Measurements from ENCODE around the gene MAT2A. TPM values are rescaled to one million over a fixed set of nuclear protein-coding genes. Genes with fewer than 3 reads are reported as not detected.
A peak's percentile ranks its signal among the peaks of the same experiment; 100 is the strongest.

Gene MAT2A
- total and polyA plus RNA-seq, 2 donors (not counting 1 experiment from before 2014, with no cell fraction given), result 133 to 177 TPM

DNA sequence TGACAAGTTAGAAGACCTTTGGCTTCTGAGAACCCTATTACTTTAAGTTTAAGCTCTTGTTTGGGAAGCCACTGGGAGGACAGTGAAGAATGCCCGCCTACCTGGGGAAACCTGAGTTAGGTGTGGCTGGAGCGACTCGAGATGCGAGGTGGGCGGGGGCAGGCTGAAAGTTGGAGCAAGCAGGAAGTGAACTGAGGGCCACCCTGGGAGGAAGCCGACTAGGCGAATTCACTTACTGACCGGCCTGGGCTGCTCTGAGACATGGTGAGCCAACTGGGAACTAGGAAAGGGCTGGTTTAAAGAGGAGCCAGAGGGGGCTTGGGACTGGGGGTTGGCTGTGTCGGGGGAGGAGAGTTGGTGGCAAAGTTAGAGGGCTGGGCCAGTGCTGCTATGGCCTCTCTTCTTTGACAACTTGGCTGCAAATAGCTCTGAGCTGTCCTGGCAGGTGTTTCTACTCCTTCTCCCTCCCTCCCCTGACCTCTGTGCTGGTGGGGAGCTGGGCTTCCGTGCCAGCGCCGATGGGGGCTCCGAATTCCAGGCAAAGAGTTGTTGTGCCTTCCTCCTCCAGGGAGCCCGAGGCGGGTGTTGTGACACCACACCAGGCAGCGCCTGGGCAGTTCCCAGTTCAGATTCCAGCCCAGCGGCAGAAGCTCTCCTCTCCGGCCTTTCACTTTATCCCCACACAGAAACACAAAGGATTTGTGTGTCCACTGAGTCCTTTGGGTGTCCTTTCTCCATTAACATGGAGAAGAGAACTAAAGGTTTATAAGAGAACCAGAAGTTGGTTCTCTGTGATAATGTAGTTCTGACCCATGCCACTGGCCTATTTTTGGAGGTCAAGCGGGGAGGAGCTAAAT is 38.6 kb downstream of the MAT2A start, which contains the start of gene VAMP8:
VAMP8 (plus strand) TSS at position 201 of the 857 bp plus-strand sequence; CDS start at position 262, 61 bp downstream.
- Histone ChIP-seq H3K36me3 (replicated peaks in 1 of 2; ENCODE audit: control extremely low read depth in 1 of 2, control insufficient read depth in 1 of 2, extremely low read depth in 1 of 2, insufficient read depth in 2 of 2, low read length in 1 of 2) (peaks cover 0 to 22% of the 10 kb centered on the region in 2 experiments), H3K9ac (ENCODE audit: low read length) (peak within 1 kb of the TSS; percentile 91), H3K9me3 (ENCODE audit: control extremely low read depth in 1 of 3, control insufficient read depth in 2 of 3, insufficient read depth in 1 of 3, low read length in 2 of 3) (no peaks in the 10 kb centered on the region), H3K4me1 (ENCODE audit: control insufficient read depth in 2 of 2, insufficient read depth in 2 of 2, low read length in 2 of 2) (peaks cover 20 to 36% of the 10 kb centered on the region in 2 donors), H2AFZ (ENCODE audit: insufficient read depth, low read depth, low read length, poor library complexity, severe bottlenecking) (peak within 1 kb of the TSS; percentile 87), H3K79me2 (ENCODE audit: control insufficient read depth, insufficient read depth, low read length) (peaks cover 37% of the 10 kb centered on the region), H3K4me2 (replicated peaks; ENCODE audit: low read depth, low read length, poor library complexity, severe bottlenecking) (peak within 1 kb of the TSS; percentile 96), H3K27me3 (replicated peaks in 1 of 4; ENCODE audit: control extremely low read depth in 1 of 4, control insufficient read depth in 3 of 4, insufficient read depth in 4 of 4, low read length in 3 of 4) (no peaks in the 10 kb centered on the region), H4K20me1 (ENCODE audit: control insufficient read depth, insufficient read depth, low read length, poor library complexity, severe bottlenecking) (peaks cover 7% of the 10 kb centered on the region), H3K4me3 (ENCODE audit: control extremely low read depth in 1 of 5, extremely low read depth in 1 of 5, insufficient read depth in 1 of 5, low read depth in 2 of 5, low read length in 4 of 5) (peak within 1 kb of the TSS; percentile 50 to 97 (median 70)), H3K27ac (ENCODE audit: low read length in 2 of 2) (peak within 1 kb of the TSS; percentile 70 to 87)
- Mint-ChIP-seq H3K4me1 (peaks cover 37% of the 10 kb centered on the region), H3K9me3 (ENCODE audit: insufficient read depth) (no peaks in the 10 kb centered on the region), H3K4me3 (peak within 1 kb of the TSS; percentile 93), H3K27me3 (no peaks in the 10 kb centered on the region), H3K27ac (peak within 1 kb of the TSS; percentile 96)
- CTCF ChIA-PET, result interaction anchor here (0.5 to 1.4 kb wide), 4 partner anchors 26 to 277 kb away, joined by 3 to 8 read pairs (median 4); no protein-coding TSS in a partner anchor
- DNase-seq (peak; percentile 68), ATAC-seq (ENCODE audit: low read depth) (peak; percentile 67)
- POLR2A ChIA-PET, result interaction anchor here (0.6 to 2.1 kb wide), 6 partner anchors 10 to 219 kb away, joined by 3 to 13 read pairs (median 4); partner anchors contain the start of gene RNF181
- WGBS (ENCODE audit: insufficient coverage), result 2% methylated on average over 16 of the region's 19 CpGs
- intact Hi-C loops (cut with micrococcal nuclease), result loop anchor here (1.0 kb wide), 4 partner anchors 16 to 35 kb away; partner anchors contain the start of genes C2orf68, GGCX, RNF181 and TMEM150A
- TF ChIP-seq EZH2 (IDR thresholded peaks at IDR 0.05; ENCODE audit: borderline replicate concordance, insufficient read depth, low read depth, low read length, poor library complexity, severe bottlenecking), result no peak
- TF ChIP-seq, protein P1, sequence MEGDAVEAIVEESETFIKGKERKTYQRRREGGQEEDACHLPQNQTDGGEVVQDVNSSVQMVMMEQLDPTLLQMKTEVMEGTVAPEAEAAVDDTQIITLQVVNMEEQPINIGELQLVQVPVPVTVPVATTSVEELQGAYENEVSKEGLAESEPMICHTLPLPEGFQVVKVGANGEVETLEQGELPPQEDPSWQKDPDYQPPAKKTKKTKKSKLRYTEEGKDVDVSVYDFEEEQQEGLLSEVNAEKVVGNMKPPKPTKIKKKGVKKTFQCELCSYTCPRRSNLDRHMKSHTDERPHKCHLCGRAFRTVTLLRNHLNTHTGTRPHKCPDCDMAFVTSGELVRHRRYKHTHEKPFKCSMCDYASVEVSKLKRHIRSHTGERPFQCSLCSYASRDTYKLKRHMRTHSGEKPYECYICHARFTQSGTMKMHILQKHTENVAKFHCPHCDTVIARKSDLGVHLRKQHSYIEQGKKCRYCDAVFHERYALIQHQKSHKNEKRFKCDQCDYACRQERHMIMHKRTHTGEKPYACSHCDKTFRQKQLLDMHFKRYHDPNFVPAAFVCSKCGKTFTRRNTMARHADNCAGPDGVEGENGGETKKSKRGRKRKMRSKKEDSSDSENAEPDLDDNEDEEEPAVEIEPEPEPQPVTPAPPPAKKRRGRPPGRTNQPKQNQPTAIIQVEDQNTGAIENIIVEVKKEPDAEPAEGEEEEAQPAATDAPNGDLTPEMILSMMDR (IDR thresholded peaks at IDR 0.05), result no peak

All from B cell (primary cell).